Body of pancreas (tissue), 4 donors: ENCODE data around the gene SLC25A33.
"Not testable (repeated sequence)": the region's sequence is repeated elsewhere in the genome, so short reads cannot be mapped to it uniquely, and the experiment has no call there.

Experiments
- CTCF ChIP-seq, 7 experiments: fragments of 450-650 bp in 4 of 7; fragments of 200-600 bp in 3 of 7; sonication (generic) in 3 of 7; IDR thresholded peaks; one replicate each; pipeline ENCODE4 v1.5.1; 2016 to 2019; ENCODE audit warnings: antibody characterized with exemption in 7 of 7
- POLR2A ChIP-seq, 3 donors: fragments of 450-650 bp; IDR thresholded peaks; one replicate each; pipeline ENCODE4 v1.6.1; 2016; ENCODE audit warnings: antibody characterized with exemption in 3 of 3, mild to moderate bottlenecking in 2 of 3

- not testable (repeated sequence) for TF ChIP-seq CTCF, POLR2A (IDR thresholded peaks at IDR 0.05)
Observed at GRCh38 chr1:9515550-9515949, 23.7 kb upstream of the SLC25A33 start.
